ENCODE data around the gene COA7.

Gene COA7

GRCh38 chr1:52667984-52668383 lies 30.2 kb downstream of the COA7 start:
- no peak for DNase-seq

- DNase-seq: no peak
Observed at GRCh38 chr1:52667290-52667689, 30.9 kb downstream of the COA7 start.

GRCh38 chr1:52665006-52665941 lies 32.9 kb downstream of the COA7 start:
- DNase-seq: no peak

GRCh38 chr1:52663716-52664115 lies 34.4 kb downstream of the COA7 start:
- no peak for DNase-seq

- DNase-seq: no peak
Observed at GRCh38 chr1:52662645-52663313, 35.4 kb downstream of the COA7 start.

- DNase-seq: no peak
Observed at GRCh38 chr1:52660807-52661206, 37.3 kb downstream of the COA7 start.

- no peak for DNase-seq
Observed at GRCh38 chr1:52659851-52660596, 38.1 kb downstream of the COA7 start.

GRCh38 chr1:52659356-52659755 lies 38.8 kb downstream of the COA7 start:
- peak in 1 of 2 experiments; percentile 1 for DNase-seq

GRCh38 chr1:52658795-52659194 lies 39.4 kb downstream of the COA7 start:
- DNase-seq: no peak

GRCh38 chr1:52657702-52658101 lies 40.4 kb downstream of the COA7 start:
- no peak for DNase-seq

- DNase-seq: no peak
Observed at GRCh38 chr1:52654063-52654462, 44.1 kb downstream of the COA7 start.

- no peak for DNase-seq
Observed at GRCh38 chr1:52653207-52653849, 44.8 kb downstream of the COA7 start.

GRCh38 chr1:52651904-52652303 lies 46.2 kb downstream of the COA7 start:
- DNase-seq: no peak

GRCh38 chr1:52645261-52645660 lies 52.9 kb downstream of the COA7 start:
- no peak for DNase-seq

- no peak for DNase-seq
Observed at GRCh38 chr1:52641307-52641706, 56.8 kb downstream of the COA7 start.

GRCh38 chr1:52640697-52641096 lies 57.5 kb downstream of the COA7 start:
- no peak for DNase-seq

GRCh38 chr1:52637946-52638345 lies 60.2 kb downstream of the COA7 start:
- no peak for DNase-seq

- DNase-seq: peak; percentile 42 to 73
Observed at GRCh38 chr1:52636721-52637695, 61.1 kb downstream of the COA7 start.

GRCh38 chr1:52635321-52636089 lies 62.6 kb downstream of the COA7 start:
- DNase-seq: no peak
